Neutrophil (primary cell): ENCODE data around the gene RPL29.

Source experiments
- H3K27ac ChIP-seq: fragments of 200-600 bp; sonication (generic); 2 replicates; pipeline ENCODE4 v1.5.1; 2016; ENCODE audit warnings: mild to moderate bottlenecking, moderate library complexity
- H3K27me3 ChIP-seq: fragments of 200-600 bp; sonication (generic); 2 replicates; pipeline ENCODE4 v1.6.0; 2016; ENCODE audit warnings: mild to moderate bottlenecking
- H3K36me3 ChIP-seq: fragments of 200-600 bp; sonication (generic); 2 replicates; pipeline ENCODE4 v1.5.1; 2017
- H3K4me1 ChIP-seq, 2 experiments: fragments of 200-600 bp in 1 of 2; sonication (generic) in 1 of 2; 1 replicate in 1 of 2; 2 replicates in 1 of 2; pipeline versions ENCODE4 v1.5.1 to v1.6.1; 2013 to 2016; ENCODE audit warnings: low read depth in 1 of 2, low read length in 1 of 2, mild to moderate bottlenecking in 1 of 2, moderate library complexity in 1 of 2; ENCODE audit not compliant: control insufficient read depth in 1 of 2, insufficient read depth in 1 of 2
- H3K4me3 ChIP-seq, 2 experiments: fragments of 200-600 bp in 1 of 2; sonication (generic) in 1 of 2; 1 replicate in 1 of 2; 2 replicates in 1 of 2; pipeline ENCODE4 v1.5.1; 2013 to 2016; ENCODE audit warnings: low read depth in 1 of 2, low read length in 1 of 2, mild to moderate bottlenecking in 1 of 2, moderate library complexity in 1 of 2
- H3K9me3 ChIP-seq: fragments of 200-600 bp; sonication (generic); 2 replicates; pipeline ENCODE4 v1.5.1; 2016
- CTCF ChIP-seq: fragments of 200-600 bp; sonication (generic); IDR thresholded peaks from 2 replicates; pipeline ENCODE4 v1.5.1; 2016; ENCODE audit warnings: antibody characterized with exemption

The RPL29 gene

GRCh38 chr3:52025453-52025852 is 29.8 kb upstream of the RPL29 start:
- no peaks in the 10 kb centered on the region for H3K27me3 ChIP-seq
- no peak overlapping the region for H3K4me3 ChIP-seq
- no peaks in the 10 kb centered on the region for H3K4me1 ChIP-seq
- no peaks in the 10 kb centered on the region for H3K36me3 ChIP-seq
- H3K27ac ChIP-seq = no peak overlapping the region
- H3K9me3 ChIP-seq = no peaks in the 10 kb centered on the region
- no peak for TF ChIP-seq CTCF

- Histone ChIP-seq H3K36me3 (no peaks in the 10 kb centered on the region), H3K27me3 (no peaks in the 10 kb centered on the region), H3K4me3 (no peak overlapping the region), H3K27ac (no peak overlapping the region), H3K9me3 (no peaks in the 10 kb centered on the region), H3K4me1 (no peaks in the 10 kb centered on the region)
- no peak for TF ChIP-seq CTCF
Measured at GRCh38 chr3:52024765-52025452, 29.2 kb upstream of the RPL29 start.

- no peaks in the 10 kb centered on the region for H3K36me3 ChIP-seq
- no peaks in the 10 kb centered on the region for H3K9me3 ChIP-seq
- H3K27ac ChIP-seq = no peak overlapping the region
- no peaks in the 10 kb centered on the region for H3K4me1 ChIP-seq
- H3K27me3 ChIP-seq = no peaks in the 10 kb centered on the region
- TF ChIP-seq CTCF = no peak
- H3K4me3 ChIP-seq = no peak overlapping the region
Measured at GRCh38 chr3:52023860-52024764, 28.4 kb upstream of the RPL29 start.

GRCh38 chr3:52023101-52023770 is 27.5 kb upstream of the RPL29 start:
- Histone ChIP-seq H3K27ac (no peak overlapping the region), H3K4me1 (no peaks in the 10 kb centered on the region), H3K36me3 (no peaks in the 10 kb centered on the region), H3K9me3 (no peaks in the 10 kb centered on the region), H3K27me3 (no peaks in the 10 kb centered on the region), H3K4me3 (no peak overlapping the region)
- TF ChIP-seq CTCF = no peak

GRCh38 chr3:52022323-52023100 is 26.8 kb upstream of the RPL29 start:
- Histone ChIP-seq H3K4me3 (no peak overlapping the region), H3K27ac (no peak overlapping the region)

More at GRCh38 chr3:52022323-52023100, 26.8 kb upstream of the RPL29 start:
- H3K27me3 ChIP-seq = no peaks in the 10 kb centered on the region
- no peaks in the 10 kb centered on the region for H3K9me3 ChIP-seq
- no peaks in the 10 kb centered on the region for H3K4me1 ChIP-seq
- H3K36me3 ChIP-seq = no peaks in the 10 kb centered on the region
- no peak for TF ChIP-seq CTCF
